GM12878 (cell line): ENCODE measurements around the gene ARHGEF6. TPM values are rescaled to one million over a fixed set of nuclear protein-coding genes. Genes with fewer than 3 reads are reported as not detected.

ENCODE experiments used
- ATAC-seq: fragments of 200-7000 bp; cut with Tn5 transposase; 3 replicates; pipeline ENCODE4 v1.9.1; 2020; ENCODE audit warnings: mild to moderate bottlenecking, moderate library complexity
- BruUV-seq: library from RNA; stranded (reverse); fragments of 400-500 nt; replicated peaks from 2 replicates; lab custom pipeline; 2021; lab: Mats Ljungman, UMichigan
- CTCF ChIA-PET: fragments of 300-600 bp; sonication (Branson Sonifier 250); formaldehyde crosslinking; extraction: SDS; loops from one replicate; lab custom pipeline; 2021; ENCODE audit warnings: inconsistent platforms; lab: Yijun Ruan, JAX
- POLR2A ChIA-PET: fragments of 350-600 bp; formaldehyde crosslinking; extraction: SDS; loops from one replicate; lab custom pipeline; 2021; ENCODE audit warnings: inconsistent platforms; lab: Charles Lee
- RAD21 ChIA-PET: fragments of 300-600 bp; sonication (Branson Sonifier 250); formaldehyde crosslinking; loops from one replicate; lab custom pipeline; 2023; ENCODE audit warnings: antibody characterized with exemption; ENCODE audit not compliant: unreplicated experiment; lab: Charles Lee
- SMC1A ChIA-PET: fragments of 300-600 bp; sonication (Branson Sonifier 250); formaldehyde crosslinking; loops from one replicate; lab custom pipeline; 2023; ENCODE audit not compliant: unreplicated experiment, uncharacterized antibody; lab: Charles Lee
- DNase-seq: peaks from one replicate; pipeline ENCODE4 v3.0.0-alpha.2; 2011; ENCODE audit warnings: low read depth, low spot score
- FAIRE-seq: peaks from 3 replicates; lab custom pipeline; 2011; peaks lifted over from hg19 to GRCh38; lab: Jason Lieb, UNC
- H2AFZ ChIP-seq: 2 replicates; pipeline ENCODE4 v1.6.0; 2011; ENCODE audit warnings: low read depth, low read length, control low read depth; ENCODE audit not compliant: control insufficient read depth
- H3K27ac ChIP-seq: 2 replicates; pipeline ENCODE4 v1.5.1; 2011; ENCODE audit warnings: control low read depth; ENCODE audit not compliant: control insufficient read depth, insufficient read depth
- H3K27me3 ChIP-seq, 2 experiments: replicated peaks in 1 of 2; 2 replicates each; pipeline versions ENCODE4 v1.6.0 to v1.6.1; 2011; ENCODE audit warnings: low read length in 1 of 2; ENCODE audit not compliant: control insufficient read depth in 2 of 2, insufficient read depth in 2 of 2
- H3K36me3 ChIP-seq, 2 experiments: 2 replicates each; pipeline ENCODE4 v1.5.1; 2011; ENCODE audit warnings: low read length in 1 of 2; ENCODE audit not compliant: control insufficient read depth in 2 of 2, insufficient read depth in 2 of 2
- H3K4me1 ChIP-seq: 2 replicates; pipeline ENCODE4 v1.6.1; 2011; ENCODE audit warnings: mild to moderate bottlenecking, low read length, moderate library complexity, mixed read lengths; ENCODE audit not compliant: control insufficient read depth, insufficient read depth
- H3K4me2 ChIP-seq: 2 replicates; pipeline ENCODE4 v1.6.0; 2011; ENCODE audit warnings: control low read depth; ENCODE audit not compliant: control insufficient read depth, insufficient read depth
- H3K4me3 ChIP-seq: fragments of 200-600 bp; sonication (generic); 2 replicates; pipeline ENCODE4 v1.5.1; 2016
- H3K79me2 ChIP-seq: 2 replicates; pipeline ENCODE4 v1.6.0; 2011; ENCODE audit warnings: low read length; ENCODE audit not compliant: control insufficient read depth, insufficient read depth
- H3K9ac ChIP-seq: 2 replicates; pipeline ENCODE4 v1.8.0; 2011; ENCODE audit warnings: low read length, control low read depth, mixed read lengths; ENCODE audit not compliant: control insufficient read depth, insufficient read depth
- H3K9me3 ChIP-seq: replicated peaks from 3 replicates; pipeline ENCODE4 v1.5.1; 2011; ENCODE audit warnings: mild to moderate bottlenecking, low read length; ENCODE audit not compliant: control insufficient read depth, insufficient read depth
- H4K20me1 ChIP-seq: 2 replicates; pipeline ENCODE4 v1.6.0; 2011; ENCODE audit not compliant: control insufficient read depth, insufficient read depth
- EP300 ChIP-seq, 2 experiments: fragments of 150-350 bp in 1 of 2; IDR thresholded peaks; 2 replicates each; pipeline ENCODE4 v1.6.1; 2011 to 2012; ENCODE audit warnings: low read depth in 2 of 2, low read length in 2 of 2, borderline replicate concordance in 1 of 2, improper control_type of control experiment in 1 of 2, inconsistent platforms in 1 of 2; ENCODE audit not compliant: control insufficient read depth in 1 of 2
- GATAD2B ChIP-seq: fragments of 450-650 bp; conservative IDR thresholded peaks from 2 replicates; pipeline ENCODE4 v1.6.1; 2017; ENCODE audit warnings: low read depth, mild to moderate bottlenecking, moderate library complexity
- IKZF2 ChIP-seq, 2 experiments: fragments of 450-650 bp; IDR thresholded peaks; 2 replicates each; pipeline ENCODE4 v1.6.1; 2017; ENCODE audit warnings: mild to moderate bottlenecking in 2 of 2, moderate library complexity in 2 of 2
- PAX5 ChIP-seq: IDR thresholded peaks from 2 replicates; pipeline ENCODE4 v1.6.1; 2011; ENCODE audit warnings: low read depth, low read length, borderline replicate concordance
- POLR2AphosphoS2 ChIP-seq: IDR thresholded peaks from 2 replicates; pipeline ENCODE4 v1.6.1; 2011; ENCODE audit warnings: low read depth, mild to moderate bottlenecking, low read length, improper control_type of control experiment, moderate library complexity
- STAT1 ChIP-seq: fragments of 450-650 bp; conservative IDR thresholded peaks from 2 replicates; pipeline ENCODE4 v1.6.1; 2014; ENCODE audit warnings: antibody characterized with exemption, mild to moderate bottlenecking
- TBL1XR1 ChIP-seq: IDR thresholded peaks from 2 replicates; pipeline ENCODE4 v1.6.1; 2012; ENCODE audit warnings: low read depth, low read length, improper control_type of control experiment
- TCF12 ChIP-seq: IDR thresholded peaks from 2 replicates; pipeline ENCODE4 v1.6.1; 2011; ENCODE audit warnings: low read depth, mild to moderate bottlenecking, low read length
- YBX1 ChIP-seq: fragments of 450-650 bp; IDR thresholded peaks from 2 replicates; pipeline ENCODE4 v1.6.1; 2016; ENCODE audit warnings: antibody characterized with exemption
- ZNF24 ChIP-seq: fragments of 450-650 bp; IDR thresholded peaks from 2 replicates; pipeline ENCODE4 v1.6.1; 2017; ENCODE audit warnings: antibody characterized with exemption, mild to moderate bottlenecking
- ZNF622 ChIP-seq: fragments of 450-650 bp; IDR thresholded peaks from 2 replicates; pipeline ENCODE4 v1.6.1; 2017; ENCODE audit warnings: mild to moderate bottlenecking, inconsistent platforms
- WGBS: methylation state at CpG from one replicate; pipeline ENCODE4 v1.1.6; 2016; ENCODE audit warnings: low lambda C conversion rate; ENCODE audit not compliant: insufficient replicate concordance, insufficient coverage; ENCODE audit errors: missing lambda C conversion rate; 5-methylcytosine and 5-hydroxymethylcytosine counted together
- in situ Hi-C: fragments of 300-500 bp; cut with MboI; formaldehyde crosslinking; loops from 9 replicates; pipeline ENCODE4 v1.14.3; 2018; ENCODE audit warnings: mixed read lengths
- intact Hi-C: fragments of 100-400 bp; cut with micrococcal nuclease; formaldehyde crosslinking; loops from one replicate; pipeline ENCODE4 v1.14.2; 2022; ENCODE audit not compliant: unreplicated experiment
- polyA plus RNA-seq, 11 experiments: library from polyadenylated mRNA; depleted of rRNA in 4 of 11; unstranded in 6 of 11; stranded (reverse) in 5 of 11; fragments of >200 nt; fragmentation: Nextera tagmentation in 4 of 11; fragmentation: Illumina TruSeq in 1 of 11; extraction: Ambion mirVana in 4 of 11; extraction: Trizol in 1 of 11; gene quantifications; 1 replicate in 1 of 11; 2 replicates in 10 of 11; pipeline versions ENCODE4 v1.2.1 to v1.2.3, GENCODE V29; 2011 to 2016; ENCODE audit warnings: inconsistent platforms in 2 of 11, missing spikeins in 2 of 11, low read depth in 1 of 11
- total RNA-seq, 4 experiments: library from RNA; depleted of rRNA in 3 of 4; stranded (reverse); fragments of >200 nt in 3 of 4; fragmentation: Illumina TruSeq in 1 of 4; extraction: Trizol in 1 of 4; gene quantifications; 2 replicates each; pipeline versions ENCODE4 v1.2.1 to v1.2.3, GENCODE V29; 2013 to 2021
- TF ChIP-seq, protein P1 (sequence below): fragments of 150-350 bp; IDR thresholded peaks from 2 replicates; pipeline ENCODE4 v1.6.1; 2016; ENCODE audit warnings: low read depth, low read length
- TF ChIP-seq, protein P2 (sequence below): fragments of 450-650 bp; IDR thresholded peaks from 2 replicates; pipeline ENCODE4 v1.6.1; 2018; ENCODE audit warnings: borderline replicate concordance, mild to moderate bottlenecking; ENCODE audit not compliant: partially characterized antibody

ARHGEF6 gene
- total and polyA plus RNA-seq, 10 of the 15 experiments (the other 5 are each of a cell fraction or from before 2014, with no cell fraction given) = 5.4 to 29.7 (median 18.0) TPM

DNA sequence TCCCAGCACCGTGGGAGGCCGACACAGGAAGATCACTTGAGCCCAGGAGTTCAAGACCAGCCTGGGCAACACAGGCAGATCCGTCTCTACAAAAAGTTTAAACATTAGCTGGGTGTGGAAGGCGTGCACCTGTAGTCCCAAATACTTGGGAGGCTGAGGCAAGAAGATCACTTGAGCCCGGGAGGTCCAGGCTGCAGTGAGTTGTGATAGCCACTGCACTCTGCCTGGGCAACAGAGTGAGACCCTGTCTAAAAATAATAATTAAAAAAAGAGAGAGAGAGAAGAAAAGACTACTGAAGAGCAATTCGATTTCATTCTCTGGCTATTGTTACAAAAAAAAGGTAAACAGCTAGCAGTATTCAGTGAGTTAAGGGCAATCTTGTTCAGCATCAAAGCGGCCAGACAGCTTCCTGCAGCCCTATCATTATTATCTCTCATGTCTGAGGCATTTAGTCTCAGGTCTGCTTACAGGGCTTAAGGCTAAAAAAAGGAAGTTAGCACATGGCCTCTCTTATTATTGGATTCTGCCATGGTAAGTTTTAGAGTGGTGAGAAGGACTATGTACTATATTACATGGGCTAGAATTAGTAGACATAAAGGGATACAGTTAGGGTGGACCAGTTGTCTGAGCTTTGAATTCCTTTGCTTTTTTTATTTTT lies 37.9 kb downstream of the ARHGEF6 start (continued):
- TF ChIP-seq PAX5 (no peak), POLR2AphosphoS2 (no peak), ZNF622 (no peak), TBL1XR1 (no peak), YBX1 (no peak)
- TF ChIP-seq, protein P1, sequence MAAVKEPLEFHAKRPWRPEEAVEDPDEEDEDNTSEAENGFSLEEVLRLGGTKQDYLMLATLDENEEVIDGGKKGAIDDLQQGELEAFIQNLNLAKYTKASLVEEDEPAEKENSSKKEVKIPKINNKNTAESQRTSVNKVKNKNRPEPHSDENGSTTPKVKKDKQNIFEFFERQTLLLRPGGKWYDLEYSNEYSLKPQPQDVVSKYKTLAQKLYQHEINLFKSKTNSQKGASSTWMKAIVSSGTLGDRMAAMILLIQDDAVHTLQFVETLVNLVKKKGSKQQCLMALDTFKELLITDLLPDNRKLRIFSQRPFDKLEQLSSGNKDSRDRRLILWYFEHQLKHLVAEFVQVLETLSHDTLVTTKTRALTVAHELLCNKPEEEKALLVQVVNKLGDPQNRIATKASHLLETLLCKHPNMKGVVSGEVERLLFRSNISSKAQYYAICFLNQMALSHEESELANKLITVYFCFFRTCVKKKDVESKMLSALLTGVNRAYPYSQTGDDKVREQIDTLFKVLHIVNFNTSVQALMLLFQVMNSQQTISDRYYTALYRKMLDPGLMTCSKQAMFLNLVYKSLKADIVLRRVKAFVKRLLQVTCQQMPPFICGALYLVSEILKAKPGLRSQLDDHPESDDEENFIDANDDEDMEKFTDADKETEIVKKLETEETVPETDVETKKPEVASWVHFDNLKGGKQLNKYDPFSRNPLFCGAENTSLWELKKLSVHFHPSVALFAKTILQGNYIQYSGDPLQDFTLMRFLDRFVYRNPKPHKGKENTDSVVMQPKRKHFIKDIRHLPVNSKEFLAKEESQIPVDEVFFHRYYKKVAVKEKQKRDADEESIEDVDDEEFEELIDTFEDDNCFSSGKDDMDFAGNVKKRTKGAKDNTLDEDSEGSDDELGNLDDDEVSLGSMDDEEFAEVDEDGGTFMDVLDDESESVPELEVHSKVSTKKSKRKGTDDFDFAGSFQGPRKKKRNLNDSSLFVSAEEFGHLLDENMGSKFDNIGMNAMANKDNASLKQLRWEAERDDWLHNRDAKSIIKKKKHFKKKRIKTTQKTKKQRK = no peak

DNA sequence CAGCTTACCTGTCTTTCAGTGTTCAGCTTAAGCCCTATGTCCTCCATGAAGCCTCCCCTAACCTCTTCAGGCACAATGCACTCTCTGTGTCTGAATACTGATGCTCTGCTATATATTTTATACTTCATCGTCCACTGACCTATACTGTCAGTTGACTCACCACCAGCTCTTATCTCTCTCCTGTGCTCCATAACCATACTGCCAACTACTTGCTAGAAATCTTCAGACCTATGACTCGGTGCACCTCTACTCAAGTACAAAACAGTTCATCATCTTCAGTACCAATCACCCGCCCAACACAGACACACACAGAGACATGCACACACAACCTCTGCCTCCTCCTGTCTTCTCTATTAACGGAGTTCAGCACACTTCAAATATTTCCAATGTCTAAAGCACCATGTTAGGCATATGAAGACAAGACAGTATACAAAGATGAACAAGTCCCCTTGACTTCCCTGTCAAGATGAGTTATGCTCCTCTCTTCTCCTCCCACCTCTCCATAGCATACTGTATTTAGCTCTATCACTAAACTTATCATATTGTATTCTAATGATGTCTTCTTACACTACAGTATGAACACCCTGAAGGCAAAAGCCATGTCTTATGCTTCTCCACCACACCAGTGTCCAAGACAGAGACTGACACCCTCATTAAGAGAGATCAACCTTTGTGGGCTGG lies 42.5 kb downstream of the ARHGEF6 start:
- FAIRE-seq (no peak), ATAC-seq (no peak), DNase-seq (no peak)
- Histone ChIP-seq H3K9ac (no peak overlapping the region), H3K4me3 (no peak overlapping the region), H4K20me1 (no peaks in the 10 kb centered on the region), H3K79me2 (no peaks in the 10 kb centered on the region), H3K27me3 (no peaks in the 10 kb centered on the region), H3K36me3 (no peaks in the 10 kb centered on the region), H3K27ac (no peak overlapping the region), H3K9me3 (no peaks in the 10 kb centered on the region), H3K4me1 (no peaks in the 10 kb centered on the region), H2AFZ (no peak overlapping the region), H3K4me2 (no peak overlapping the region)
- 48% methylated on average over 4 of the region's 4 CpGs for WGBS
- BruUV-seq = no TSS peak
- ChIA-PET CTCF (no interaction called here), SMC1A (interaction anchor here (0.6 to 0.9 kb wide), 2 partner anchors 15 to 30 kb away, joined by 3 to 4 read pairs; no protein-coding TSS in a partner anchor), POLR2A (interaction anchor here (0.6 kb wide), 1 partner anchor 209 kb away, joined by 3 read pairs; no protein-coding TSS in a partner anchor), RAD21 (interaction anchor here (0.6 kb wide), 1 partner anchor 26 kb away, joined by 3 read pairs; no protein-coding TSS in a partner anchor)
- in situ Hi-C loops (no loop called here), intact Hi-C loops (no loop called here)
- TF ChIP-seq EP300 (IDR thresholded peaks at IDR 0.05; ENCODE audit: borderline replicate concordance in 1 of 2, control insufficient read depth in 1 of 2, low read depth in 2 of 2, low read length in 2 of 2) = no peak
- TF ChIP-seq, protein P2, sequence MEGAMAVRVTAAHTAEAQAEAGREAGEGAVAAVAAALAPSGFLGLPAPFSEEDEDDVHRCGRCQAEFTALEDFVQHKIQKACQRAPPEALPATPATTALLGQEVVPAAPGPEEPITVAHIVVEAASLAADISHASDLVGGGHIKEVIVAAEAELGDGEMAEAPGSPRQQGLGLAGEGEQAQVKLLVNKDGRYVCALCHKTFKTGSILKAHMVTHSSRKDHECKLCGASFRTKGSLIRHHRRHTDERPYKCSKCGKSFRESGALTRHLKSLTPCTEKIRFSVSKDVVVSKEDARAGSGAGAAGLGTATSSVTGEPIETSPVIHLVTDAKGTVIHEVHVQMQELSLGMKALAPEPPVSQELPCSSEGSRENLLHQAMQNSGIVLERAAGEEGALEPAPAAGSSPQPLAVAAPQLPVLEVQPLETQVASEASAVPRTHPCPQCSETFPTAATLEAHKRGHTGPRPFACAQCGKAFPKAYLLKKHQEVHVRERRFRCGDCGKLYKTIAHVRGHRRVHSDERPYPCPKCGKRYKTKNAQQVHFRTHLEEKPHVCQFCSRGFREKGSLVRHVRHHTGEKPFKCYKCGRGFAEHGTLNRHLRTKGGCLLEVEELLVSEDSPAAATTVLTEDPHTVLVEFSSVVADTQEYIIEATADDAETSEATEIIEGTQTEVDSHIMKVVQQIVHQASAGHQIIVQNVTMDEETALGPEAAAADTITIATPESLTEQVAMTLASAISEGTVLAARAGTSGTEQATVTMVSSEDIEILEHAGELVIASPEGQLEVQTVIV = no peak
- TF ChIP-seq TCF12 = no peak
- TF ChIP-seq IKZF2 (IDR thresholded peaks at IDR 0.05) = no peak
- TF ChIP-seq STAT1 = no peak
- TF ChIP-seq ZNF24 = no peak
- no peak for TF ChIP-seq GATAD2B
